ENCODE measurements around the gene FOXC1.

FOXC1 gene

GRCh38 chr6:1612974-1613306, 3.2 kb downstream of the FOXC1 start:
- DNase-seq = no peak

- no peak for DNase-seq
These were observed 3.6 kb downstream of the FOXC1 start for GRCh38 chr6:1613346-1613687.

- DNase-seq = no peak
These were observed 4.2 kb downstream of the FOXC1 start for GRCh38 chr6:1613688-1614447.

- no peak for DNase-seq
These were observed 4.9 kb downstream of the FOXC1 start for GRCh38 chr6:1614448-1615150.

GRCh38 chr6:1615151-1615852, 5.6 kb downstream of the FOXC1 start:
- no peak for DNase-seq

GRCh38 chr6:1615853-1616420, 6.2 kb downstream of the FOXC1 start:
- DNase-seq = no peak

- DNase-seq = no peak
These were observed 7.2 kb downstream of the FOXC1 start for GRCh38 chr6:1616701-1617463.

- no peak for DNase-seq
These were observed 8.0 kb downstream of the FOXC1 start for GRCh38 chr6:1617466-1618310.

- DNase-seq = no peak
These were observed 8.8 kb downstream of the FOXC1 start for GRCh38 chr6:1618311-1619097.

- DNase-seq = no peak
These were observed 9.5 kb downstream of the FOXC1 start for GRCh38 chr6:1619098-1619672.

GRCh38 chr6:1619673-1620503, 10.2 kb downstream of the FOXC1 start:
- no peak for DNase-seq

GRCh38 chr6:1620504-1621069, 10.9 kb downstream of the FOXC1 start:
- no peak for DNase-seq

- no peak for DNase-seq
These were observed 11.5 kb downstream of the FOXC1 start for GRCh38 chr6:1621070-1621701.

GRCh38 chr6:1622220-1622850, 12.6 kb downstream of the FOXC1 start:
- no peak for DNase-seq

- DNase-seq = no peak
These were observed 13.4 kb downstream of the FOXC1 start for GRCh38 chr6:1622851-1623768.

- DNase-seq = no peak
These were observed 14.0 kb downstream of the FOXC1 start for GRCh38 chr6:1623769-1624057.

- no peak for DNase-seq
These were observed 14.5 kb downstream of the FOXC1 start for GRCh38 chr6:1624058-1624850.

All from stimulated activated naive CD4-positive, alpha-beta T cell treated with Interleukin-2 at 50 U/mL for 16 hours (primary cell).